ENCODE results near the gene DCAF8. TPM values are rescaled to one million over a fixed set of nuclear protein-coding genes. Genes with fewer than 3 reads are reported as not detected.
A peak's percentile ranks its signal among the peaks of the same experiment; 100 is the strongest.

The DCAF8 gene
- total RNA-seq, 4 donors from 2014 or later, result 121 to 359 (median 202) TPM

- no peak for DNase-seq
- no peaks in the 10 kb centered on the region for H3K36me3 ChIP-seq
- TF ChIP-seq CTCF (IDR thresholded peaks at IDR 0.05) (no peak), POLR2A (IDR thresholded peaks at IDR 0.05) (no peak)
- H3K9me3 ChIP-seq, result no peaks in the 10 kb centered on the region
- no peak overlapping the region for H3K4me3 ChIP-seq
- H3K27me3 ChIP-seq, result no peaks in the 10 kb centered on the region
- no peak overlapping the region for H3K27ac ChIP-seq
- H3K4me1 ChIP-seq, result peaks cover 0 to 11% (median 2%) of the 10 kb centered on the region in 4 donors
These were observed 68.3 kb downstream of the DCAF8 start for GRCh38 chr1:160193832-160194736.

- Histone ChIP-seq H3K9me3 (no peaks in the 10 kb centered on the region), H3K4me3 (no peak overlapping the region), H3K36me3 (no peaks in the 10 kb centered on the region), H3K27me3 (no peaks in the 10 kb centered on the region), H3K27ac (no peak overlapping the region), H3K4me1 (peaks cover 0 to 11% (median 2%) of the 10 kb centered on the region in 4 donors)
- peak; percentile 83 to 91 (median 87) for DNase-seq
- TF ChIP-seq POLR2A (IDR thresholded peaks at IDR 0.05), result no peak
- peak; percentile 93 to 98 (median 98) for TF ChIP-seq CTCF (IDR thresholded peaks at IDR 0.05)
These were observed 69.1 kb downstream of the DCAF8 start for GRCh38 chr1:160193091-160193819.

GRCh38 chr1:160192234-160192633 is 70.1 kb downstream of the DCAF8 start:
- Histone ChIP-seq H3K4me3 (no peak overlapping the region), H3K36me3 (no peaks in the 10 kb centered on the region), H3K9me3 (no peaks in the 10 kb centered on the region), H3K4me1 (peaks cover 0 to 11% (median 2%) of the 10 kb centered on the region in 4 donors), H3K27ac (no peak overlapping the region), H3K27me3 (no peaks in the 10 kb centered on the region)
- no peak for DNase-seq
- TF ChIP-seq CTCF (IDR thresholded peaks at IDR 0.05), result no peak
- no peak for TF ChIP-seq POLR2A (IDR thresholded peaks at IDR 0.05)

GRCh38 chr1:160191756-160192155 is 70.6 kb downstream of the DCAF8 start:
- no peak for DNase-seq
- H3K4me3 ChIP-seq, result no peak overlapping the region
- no peak overlapping the region for H3K27ac ChIP-seq
- no peaks in the 10 kb centered on the region for H3K36me3 ChIP-seq
- no peaks in the 10 kb centered on the region for H3K27me3 ChIP-seq
- no peaks in the 10 kb centered on the region for H3K9me3 ChIP-seq
- H3K4me1 ChIP-seq, result peaks cover 0 to 11% (median 2%) of the 10 kb centered on the region in 4 donors
- no peak for TF ChIP-seq POLR2A (IDR thresholded peaks at IDR 0.05)
- TF ChIP-seq CTCF (IDR thresholded peaks at IDR 0.05), result no peak

- H3K4me3 ChIP-seq, result no peak within 1 kb of the TSS
- TF ChIP-seq POLR2A (IDR thresholded peaks at IDR 0.05) (no peak), CTCF (IDR thresholded peaks at IDR 0.05) (no peak)
- H3K9me3 ChIP-seq, result no peaks in the 10 kb centered on the region
- peaks cover 0 to 11% (median 2%) of the 10 kb centered on the region in 4 donors for H3K4me1 ChIP-seq
- no peak for DNase-seq
- H3K27me3 ChIP-seq, result no peaks in the 10 kb centered on the region
- H3K36me3 ChIP-seq, result no peaks in the 10 kb centered on the region
- H3K27ac ChIP-seq, result no peak within 1 kb of the TSS
These were observed 72.4 kb downstream of the DCAF8 start, which contains the start of gene CASQ1 for GRCh38 chr1:160189649-160190625. TSS of gene CASQ1 (plus strand) at chr1:160190575. CDS start at chr1:160190752, 177 bp downstream.
